ENCODE results near the gene RC3H2. TPM values are rescaled to one million over a fixed set of nuclear protein-coding genes. Genes with fewer than 3 reads are reported as not detected.
"Not testable (repeated sequence)": the region's sequence is repeated elsewhere in the genome, so short reads cannot be mapped to it uniquely, and the experiment has no call there.

The RC3H2 gene
- total and polyA plus RNA-seq, 2 donors (not counting 3 experiments of a cell fraction or from before 2014, with no cell fraction given) = 25.3 to 63.0 TPM

DNA sequence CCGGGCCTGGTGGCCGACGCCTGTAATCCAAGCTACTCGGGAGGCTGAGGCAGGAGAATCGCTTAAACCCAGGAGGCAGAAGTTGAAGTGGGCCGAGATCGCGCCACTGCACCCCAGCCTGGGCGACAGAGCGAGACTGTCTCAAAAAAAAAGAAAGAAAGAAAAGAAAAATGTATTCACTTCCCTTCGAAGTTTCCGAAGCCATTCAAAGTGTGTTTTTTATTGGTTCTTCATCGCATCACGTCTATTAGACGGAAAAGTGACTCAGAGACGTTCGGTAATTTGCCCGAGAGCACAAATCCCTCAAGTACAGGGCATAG is 76.2 kb downstream of the RC3H2 start:
- ChIA-PET CTCF (interaction anchor here (1.2 to 2.0 kb wide), 4 partner anchors 9 to 18 kb away, joined by 3 to 10 read pairs (median 7); no protein-coding TSS in a partner anchor), POLR2A (interaction anchor here (0.6 to 1.9 kb wide), 4 partner anchors 9 to 16 kb away, joined by 5 to 8 read pairs (median 8); no protein-coding TSS in a partner anchor)
- Histone ChIP-seq H3K79me2 (ENCODE audit: control insufficient read depth, insufficient read depth, low read length) (peaks cover 26% of the 10 kb centered on the region), H3K27ac (ENCODE audit: insufficient read depth, low read depth, low read length) (peak overlapping the region; percentile 84), H3K4me1 (ENCODE audit: control insufficient read depth, extremely low read depth, insufficient read depth, low read length) (peaks cover 17% of the 10 kb centered on the region), H3K4me2 (ENCODE audit: insufficient read depth, low read length) (peak overlapping the region; percentile 55), H3K4me3 (replicated peaks in 1 of 3; ENCODE audit: insufficient read depth in 1 of 3, low read depth in 1 of 3, low read length in 3 of 3) (peak overlapping the region; percentile 50 to 84 (median 57)), H2AFZ (ENCODE audit: low read depth, low read length) (peak overlapping the region; percentile 84), H3K9ac (replicated peaks; ENCODE audit: extremely low read depth, insufficient read depth, low read length) (peak overlapping the region; percentile 91)
- H3K9me1 ChIP-seq (replicated peaks; ENCODE audit: control insufficient read depth, extremely low read depth, insufficient read depth, low read length); H4K20me1 ChIP-seq (replicated peaks; ENCODE audit: control insufficient read depth, extremely low read depth, insufficient read depth, low read length); H3K36me3 ChIP-seq (ENCODE audit: control insufficient read depth in 2 of 2, extremely low read depth in 1 of 2, insufficient read depth in 2 of 2, low read length in 2 of 2); FAIRE-seq; BruUV-seq (replicated peaks); H3K9me3 ChIP-seq (replicated peaks; ENCODE audit: control insufficient read depth, insufficient read depth, low read length); H3K27me3 ChIP-seq (ENCODE audit: control insufficient read depth in 2 of 2, insufficient read depth in 2 of 2, low read length in 2 of 2); DNase-seq (ENCODE audit: low read depth, low spot score); dilution Hi-C loops (cut with MboI; ENCODE audit: extremely low pct_ligation_motif_present, low sequenced_read_pairs): not testable (repeated sequence)
- intact Hi-C loops (cut with micrococcal nuclease) = loop anchor here (1.0 to 10.0 kb wide), 2 partner anchors 9 to 1544 kb away; no protein-coding TSS in a partner anchor

- Histone ChIP-seq H3K9me1 (replicated peaks; ENCODE audit: control insufficient read depth, extremely low read depth, insufficient read depth, low read length) (no peaks in the 10 kb centered on the region), H3K36me3 (ENCODE audit: control insufficient read depth in 2 of 2, extremely low read depth in 1 of 2, insufficient read depth in 2 of 2, low read length in 2 of 2) (peaks cover 7 to 14% of the 10 kb centered on the region in 2 experiments), H3K27ac (ENCODE audit: insufficient read depth, low read depth, low read length) (peak overlapping the region; percentile 84), H3K4me3 (replicated peaks in 1 of 3; ENCODE audit: insufficient read depth in 1 of 3, low read depth in 1 of 3, low read length in 3 of 3) (peak overlapping the region; percentile 50 to 84 (median 57)), H2AFZ (ENCODE audit: low read depth, low read length) (peak overlapping the region; percentile 6), H3K9ac (replicated peaks; ENCODE audit: extremely low read depth, insufficient read depth, low read length) (peak overlapping the region; percentile 91), H4K20me1 (replicated peaks; ENCODE audit: control insufficient read depth, extremely low read depth, insufficient read depth, low read length) (no peaks in the 10 kb centered on the region), H3K27me3 (ENCODE audit: control insufficient read depth in 2 of 2, insufficient read depth in 2 of 2, low read length in 2 of 2) (no peaks in the 10 kb centered on the region), H3K79me2 (ENCODE audit: control insufficient read depth, insufficient read depth, low read length) (peaks cover 26% of the 10 kb centered on the region), H3K4me2 (ENCODE audit: insufficient read depth, low read length) (peak overlapping the region; percentile 73), H3K9me3 (replicated peaks; ENCODE audit: control insufficient read depth, insufficient read depth, low read length) (no peaks in the 10 kb centered on the region), H3K4me1 (ENCODE audit: control insufficient read depth, extremely low read depth, insufficient read depth, low read length) (peaks cover 17% of the 10 kb centered on the region)
- DNase-seq (ENCODE audit: low read depth, low spot score) = no peak
- POLR2A ChIA-PET = interaction anchor here (0.6 to 1.9 kb wide), 6 partner anchors 8 to 85 kb away, joined by 3 to 8 read pairs (median 6); partner anchors contain the start of gene ZBTB6
- CTCF ChIA-PET = interaction anchor here (1.2 to 2.0 kb wide), 4 partner anchors 8 to 17 kb away, joined by 3 to 10 read pairs (median 7); no protein-coding TSS in a partner anchor
- intact Hi-C loops (cut with micrococcal nuclease) = loop anchor here (1.0 to 10.0 kb wide), 2 partner anchors 7 to 1543 kb away; no protein-coding TSS in a partner anchor
- TF ChIP-seq MYC (IDR thresholded peaks at IDR 0.05; ENCODE audit: low read depth, low read length) (no peak), FOS (IDR thresholded peaks at IDR 0.05; ENCODE audit: borderline replicate concordance, insufficient read depth, low read length) (no peak), POLR2A (IDR thresholded peaks at IDR 0.05; ENCODE audit: low read depth, low read length) (no peak), GATA2 (IDR thresholded peaks at IDR 0.05; ENCODE audit: insufficient read depth, insufficient read length, low read depth, low read length) (no peak), POLR2AphosphoS5 (IDR thresholded peaks at IDR 0.05; ENCODE audit: insufficient read depth, low read depth, low read length) (no peak), JUN (IDR thresholded peaks at IDR 0.05; ENCODE audit: borderline replicate concordance, insufficient read depth, insufficient read length, low read depth) (no peak), EZH2 (IDR thresholded peaks at IDR 0.05; ENCODE audit: borderline replicate concordance, low read depth, low read length, severe bottlenecking) (no peak)
- TF ChIP-seq, protein P1, sequence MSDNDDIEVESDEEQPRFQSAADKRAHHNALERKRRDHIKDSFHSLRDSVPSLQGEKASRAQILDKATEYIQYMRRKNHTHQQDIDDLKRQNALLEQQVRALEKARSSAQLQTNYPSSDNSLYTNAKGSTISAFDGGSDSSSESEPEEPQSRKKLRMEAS (IDR thresholded peaks at IDR 0.05; ENCODE audit: insufficient read depth, insufficient read length) = no peak
- TF ChIP-seq, protein P2, sequence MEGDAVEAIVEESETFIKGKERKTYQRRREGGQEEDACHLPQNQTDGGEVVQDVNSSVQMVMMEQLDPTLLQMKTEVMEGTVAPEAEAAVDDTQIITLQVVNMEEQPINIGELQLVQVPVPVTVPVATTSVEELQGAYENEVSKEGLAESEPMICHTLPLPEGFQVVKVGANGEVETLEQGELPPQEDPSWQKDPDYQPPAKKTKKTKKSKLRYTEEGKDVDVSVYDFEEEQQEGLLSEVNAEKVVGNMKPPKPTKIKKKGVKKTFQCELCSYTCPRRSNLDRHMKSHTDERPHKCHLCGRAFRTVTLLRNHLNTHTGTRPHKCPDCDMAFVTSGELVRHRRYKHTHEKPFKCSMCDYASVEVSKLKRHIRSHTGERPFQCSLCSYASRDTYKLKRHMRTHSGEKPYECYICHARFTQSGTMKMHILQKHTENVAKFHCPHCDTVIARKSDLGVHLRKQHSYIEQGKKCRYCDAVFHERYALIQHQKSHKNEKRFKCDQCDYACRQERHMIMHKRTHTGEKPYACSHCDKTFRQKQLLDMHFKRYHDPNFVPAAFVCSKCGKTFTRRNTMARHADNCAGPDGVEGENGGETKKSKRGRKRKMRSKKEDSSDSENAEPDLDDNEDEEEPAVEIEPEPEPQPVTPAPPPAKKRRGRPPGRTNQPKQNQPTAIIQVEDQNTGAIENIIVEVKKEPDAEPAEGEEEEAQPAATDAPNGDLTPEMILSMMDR (IDR thresholded peaks at IDR 0.05; ENCODE audit: extremely low read depth in 1 of 2, insufficient read depth in 1 of 2, low read depth in 1 of 2, low read length in 2 of 2) = no peak
- TSS peak; percentile 35 for BruUV-seq (replicated peaks)
- dilution Hi-C loops (cut with MboI; ENCODE audit: extremely low pct_ligation_motif_present, low sequenced_read_pairs) = no loop called here
- peak; percentile 31 for FAIRE-seq
Measured at GRCh38 chr9:122827761-122828093, 77.4 kb downstream of the RC3H2 start.

All from endothelial cell of umbilical vein (primary cell).